ENCODE results near the gene SSH3. TPM values are rescaled to one million over a fixed set of nuclear protein-coding genes. Genes with fewer than 3 reads are reported as not detected.

Gene SSH3
- polyA plus RNA-seq, 1 of the 3 experiments (the other 2 are of a cell fraction), result 13.5 TPM

- POLR2A ChIA-PET, result no interaction called here
These were observed 18.1 kb downstream of the SSH3 start for GRCh38 chr11:67321313-67321871.

More at GRCh38 chr11:67321313-67321871, 18.1 kb downstream of the SSH3 start:
- no peak overlapping the region for H3K27ac ChIP-seq (ENCODE audit: low read depth in 2 of 2, low read length in 1 of 2)
- DNase-seq, result no peak
- H4K20me1 ChIP-seq (ENCODE audit: insufficient read depth), result no peaks in the 10 kb centered on the region
- no peaks in the 10 kb centered on the region for H3K9me3 ChIP-seq
- no peak overlapping the region for H3K9ac ChIP-seq
- no peak overlapping the region for H2AFZ ChIP-seq (ENCODE audit: low read depth)
- 0 out of 2 replicates have a peak, but pooled peaks cover 4% of the 10 kb centered on the region for H3K79me2 ChIP-seq (ENCODE audit: insufficient read depth)
- WGBS (ENCODE audit: low lambda C conversion rate), result 93% methylated on average over 6 of the region's 6 CpGs
- no peaks in the 10 kb centered on the region for H3K27me3 ChIP-seq (ENCODE audit: insufficient read depth)
- H3K4me1 ChIP-seq (ENCODE audit: control insufficient read depth in 1 of 2, insufficient read depth in 2 of 2, low read depth in 1 of 2, low read length in 1 of 2), result peaks cover 4 to 8% of the 10 kb centered on the region in 2 experiments; a peak in 1 of 4 replicates
- no peak overlapping the region for H3K4me3 ChIP-seq (ENCODE audit: low read depth in 2 of 2, low read length in 1 of 2)
- TF ChIP-seq RCOR1 (IDR thresholded peaks at IDR 0.05; ENCODE audit: low read length) (no peak), SMC3 (IDR thresholded peaks at IDR 0.05; ENCODE audit: low read depth, low read length) (no peak), GATA2 (CRISPR knock-in tag; IDR thresholded peaks at IDR 0.05) (no peak), FOXM1 (IDR thresholded peaks at IDR 0.05; ENCODE audit: low read depth) (no peak), IRF3 (IDR thresholded peaks at IDR 0.05; ENCODE audit: low read depth, low read length) (no peak), USF2 (IDR thresholded peaks at IDR 0.05; ENCODE audit: borderline replicate concordance, low read depth, low read length) (no peak), EZH2phosphoT487 (IDR thresholded peaks at IDR 0.05; ENCODE audit: borderline replicate concordance, low read depth) (no peak), POLR2AphosphoS5 (IDR thresholded peaks at IDR 0.05; ENCODE audit: low read depth, low read length) (no peak), MEF2A (IDR thresholded peaks at IDR 0.05; ENCODE audit: borderline replicate concordance, low read depth) (no peak), MXI1 (IDR thresholded peaks at IDR 0.05; ENCODE audit: low read depth, low read length) (no peak), TAF1 (IDR thresholded peaks at IDR 0.05; ENCODE audit: borderline replicate concordance, low read depth, low read length) (no peak), ELF1 (IDR thresholded peaks at IDR 0.05) (no peak), EP300 (IDR thresholded peaks at IDR 0.05; ENCODE audit: borderline replicate concordance in 1 of 2, low read depth in 1 of 2, low read length in 1 of 2) (no peak), NFIC (IDR thresholded peaks at IDR 0.05; ENCODE audit: borderline replicate concordance) (no peak), RXRA (IDR thresholded peaks at IDR 0.05; ENCODE audit: borderline replicate concordance, low read depth) (no peak), NRF1 (IDR thresholded peaks at IDR 0.05; ENCODE audit: low read depth, low read length) (no peak)
- TF ChIP-seq, protein P1, sequence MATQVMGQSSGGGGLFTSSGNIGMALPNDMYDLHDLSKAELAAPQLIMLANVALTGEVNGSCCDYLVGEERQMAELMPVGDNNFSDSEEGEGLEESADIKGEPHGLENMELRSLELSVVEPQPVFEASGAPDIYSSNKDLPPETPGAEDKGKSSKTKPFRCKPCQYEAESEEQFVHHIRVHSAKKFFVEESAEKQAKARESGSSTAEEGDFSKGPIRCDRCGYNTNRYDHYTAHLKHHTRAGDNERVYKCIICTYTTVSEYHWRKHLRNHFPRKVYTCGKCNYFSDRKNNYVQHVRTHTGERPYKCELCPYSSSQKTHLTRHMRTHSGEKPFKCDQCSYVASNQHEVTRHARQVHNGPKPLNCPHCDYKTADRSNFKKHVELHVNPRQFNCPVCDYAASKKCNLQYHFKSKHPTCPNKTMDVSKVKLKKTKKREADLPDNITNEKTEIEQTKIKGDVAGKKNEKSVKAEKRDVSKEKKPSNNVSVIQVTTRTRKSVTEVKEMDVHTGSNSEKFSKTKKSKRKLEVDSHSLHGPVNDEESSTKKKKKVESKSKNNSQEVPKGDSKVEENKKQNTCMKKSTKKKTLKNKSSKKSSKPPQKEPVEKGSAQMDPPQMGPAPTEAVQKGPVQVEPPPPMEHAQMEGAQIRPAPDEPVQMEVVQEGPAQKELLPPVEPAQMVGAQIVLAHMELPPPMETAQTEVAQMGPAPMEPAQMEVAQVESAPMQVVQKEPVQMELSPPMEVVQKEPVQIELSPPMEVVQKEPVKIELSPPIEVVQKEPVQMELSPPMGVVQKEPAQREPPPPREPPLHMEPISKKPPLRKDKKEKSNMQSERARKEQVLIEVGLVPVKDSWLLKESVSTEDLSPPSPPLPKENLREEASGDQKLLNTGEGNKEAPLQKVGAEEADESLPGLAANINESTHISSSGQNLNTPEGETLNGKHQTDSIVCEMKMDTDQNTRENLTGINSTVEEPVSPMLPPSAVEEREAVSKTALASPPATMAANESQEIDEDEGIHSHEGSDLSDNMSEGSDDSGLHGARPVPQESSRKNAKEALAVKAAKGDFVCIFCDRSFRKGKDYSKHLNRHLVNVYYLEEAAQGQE (IDR thresholded peaks at IDR 0.05; ENCODE audit: low read depth, low read length), result no peak
- TF ChIP-seq, protein P2, sequence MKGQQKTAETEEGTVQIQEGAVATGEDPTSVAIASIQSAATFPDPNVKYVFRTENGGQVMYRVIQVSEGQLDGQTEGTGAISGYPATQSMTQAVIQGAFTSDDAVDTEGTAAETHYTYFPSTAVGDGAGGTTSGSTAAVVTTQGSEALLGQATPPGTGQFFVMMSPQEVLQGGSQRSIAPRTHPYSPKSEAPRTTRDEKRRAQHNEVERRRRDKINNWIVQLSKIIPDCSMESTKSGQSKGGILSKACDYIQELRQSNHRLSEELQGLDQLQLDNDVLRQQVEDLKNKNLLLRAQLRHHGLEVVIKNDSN (IDR thresholded peaks at IDR 0.05; ENCODE audit: borderline replicate concordance, low read depth), result no peak
- TF ChIP-seq, protein P3, sequence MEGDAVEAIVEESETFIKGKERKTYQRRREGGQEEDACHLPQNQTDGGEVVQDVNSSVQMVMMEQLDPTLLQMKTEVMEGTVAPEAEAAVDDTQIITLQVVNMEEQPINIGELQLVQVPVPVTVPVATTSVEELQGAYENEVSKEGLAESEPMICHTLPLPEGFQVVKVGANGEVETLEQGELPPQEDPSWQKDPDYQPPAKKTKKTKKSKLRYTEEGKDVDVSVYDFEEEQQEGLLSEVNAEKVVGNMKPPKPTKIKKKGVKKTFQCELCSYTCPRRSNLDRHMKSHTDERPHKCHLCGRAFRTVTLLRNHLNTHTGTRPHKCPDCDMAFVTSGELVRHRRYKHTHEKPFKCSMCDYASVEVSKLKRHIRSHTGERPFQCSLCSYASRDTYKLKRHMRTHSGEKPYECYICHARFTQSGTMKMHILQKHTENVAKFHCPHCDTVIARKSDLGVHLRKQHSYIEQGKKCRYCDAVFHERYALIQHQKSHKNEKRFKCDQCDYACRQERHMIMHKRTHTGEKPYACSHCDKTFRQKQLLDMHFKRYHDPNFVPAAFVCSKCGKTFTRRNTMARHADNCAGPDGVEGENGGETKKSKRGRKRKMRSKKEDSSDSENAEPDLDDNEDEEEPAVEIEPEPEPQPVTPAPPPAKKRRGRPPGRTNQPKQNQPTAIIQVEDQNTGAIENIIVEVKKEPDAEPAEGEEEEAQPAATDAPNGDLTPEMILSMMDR (IDR thresholded peaks at IDR 0.05), result no peak
- TF ChIP-seq, protein P4, sequence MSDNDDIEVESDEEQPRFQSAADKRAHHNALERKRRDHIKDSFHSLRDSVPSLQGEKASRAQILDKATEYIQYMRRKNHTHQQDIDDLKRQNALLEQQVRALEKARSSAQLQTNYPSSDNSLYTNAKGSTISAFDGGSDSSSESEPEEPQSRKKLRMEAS (IDR thresholded peaks at IDR 0.05; ENCODE audit: low read depth), result no peak
- CTCF ChIA-PET, result interaction anchor here (1.0 to 12.0 kb wide), 8 partner anchors 24 to 241 kb away, joined by 3 to 274 read pairs (median 8); partner anchors contain the start of gene GRK2
- H3K4me2 ChIP-seq, result no peak overlapping the region
- H3F3A ChIP-seq (replicated peaks; ENCODE audit: insufficient read depth), result peaks cover 22% of the 10 kb centered on the region
- H3K9me2 ChIP-seq, result no peaks in the 10 kb centered on the region
- no peaks in the 10 kb centered on the region for H3K36me3 ChIP-seq (replicated peaks in 1 of 2; ENCODE audit: control insufficient read depth in 1 of 2, insufficient read depth in 2 of 2, low read length in 1 of 2)
